GM12892 (cell line): ENCODE measurements around the gene GDAP2.

Source experiments
- POLR2A ChIP-seq: IDR thresholded peaks from 2 replicates; pipeline ENCODE4 v1.6.1; 2011; ENCODE audit warnings: low read depth, low read length, control low read depth
- POLR2AphosphoS5 ChIP-seq: IDR thresholded peaks from 2 replicates; pipeline ENCODE4 v1.6.1; 2011; ENCODE audit warnings: low read depth, low read length, control low read depth
- TAF1 ChIP-seq: IDR thresholded peaks from 2 replicates; pipeline ENCODE4 v1.6.1; 2011; ENCODE audit warnings: low read depth, mild to moderate bottlenecking, control low read depth, low read length, borderline replicate concordance

DNA sequence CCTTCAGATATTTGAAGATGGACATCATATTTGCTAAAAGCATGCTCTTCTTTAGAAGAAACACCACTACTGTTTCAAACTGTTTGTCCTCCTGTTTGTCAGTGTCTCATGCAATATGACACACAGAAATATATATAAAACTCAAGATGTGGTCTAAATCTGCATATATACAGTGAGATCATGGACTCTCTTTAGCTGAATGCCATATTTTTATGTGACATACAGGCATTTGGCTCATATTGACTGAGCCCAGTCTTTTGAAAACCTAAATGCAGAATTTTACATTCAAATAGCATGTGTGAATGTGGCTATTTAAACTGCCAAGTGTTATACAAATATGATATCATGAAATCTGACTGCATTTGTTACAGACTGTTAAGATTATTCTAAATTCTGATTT is 18.4 kb downstream of the GDAP2 start:
- no peak for TF ChIP-seq POLR2A
- TF ChIP-seq TAF1 = no peak
- no peak for TF ChIP-seq POLR2AphosphoS5
